Cerebellar cortex (tissue), 1 donor: ENCODE measurements around the gene C14orf119.
A peak's percentile ranks its signal among the peaks of the same experiment; 100 is the strongest.

ENCODE experiments used
- DNase-seq: peaks from one replicate; pipeline ENCODE4 v3.0.0-alpha.2; 2015; ENCODE audit warnings: low spot score

C14orf119 gene

DNA sequence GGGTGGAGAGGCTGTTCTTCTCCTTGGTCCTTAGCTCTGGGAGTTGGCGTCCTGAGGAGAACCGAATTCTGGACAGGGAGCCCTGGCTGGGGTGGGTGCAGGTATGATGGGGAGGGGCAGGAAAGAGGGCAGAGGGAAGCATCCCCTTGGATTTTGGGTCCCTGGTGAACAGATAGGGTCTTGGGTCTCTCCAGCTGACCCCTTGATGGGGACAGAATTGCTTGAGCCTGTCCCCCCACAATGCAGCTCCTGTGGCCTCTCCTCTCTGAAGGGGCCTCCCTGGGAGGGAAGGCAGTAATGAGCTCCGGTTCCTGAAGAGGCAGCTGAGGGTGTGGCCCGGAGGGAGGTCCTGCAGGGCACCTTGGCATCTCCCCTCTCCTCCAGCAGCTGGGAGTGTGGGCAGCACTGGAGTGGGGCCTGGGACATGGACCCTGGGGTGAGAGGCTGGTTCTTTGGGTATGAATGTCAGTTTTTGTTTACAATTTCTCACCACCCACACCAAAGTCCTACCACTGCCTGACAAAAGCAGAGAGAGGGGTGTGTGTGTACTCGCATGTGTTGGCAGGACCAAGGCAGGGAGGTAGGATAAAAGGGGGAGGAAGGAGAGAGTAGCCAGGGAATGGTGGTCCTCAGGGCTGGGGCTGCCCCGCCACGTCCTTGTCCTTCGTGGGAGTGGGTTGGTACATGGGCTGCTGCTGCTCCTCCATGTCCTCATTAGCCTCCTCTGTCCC is 31.4 kb downstream of the C14orf119 start:
- no peak for DNase-seq

DNA sequence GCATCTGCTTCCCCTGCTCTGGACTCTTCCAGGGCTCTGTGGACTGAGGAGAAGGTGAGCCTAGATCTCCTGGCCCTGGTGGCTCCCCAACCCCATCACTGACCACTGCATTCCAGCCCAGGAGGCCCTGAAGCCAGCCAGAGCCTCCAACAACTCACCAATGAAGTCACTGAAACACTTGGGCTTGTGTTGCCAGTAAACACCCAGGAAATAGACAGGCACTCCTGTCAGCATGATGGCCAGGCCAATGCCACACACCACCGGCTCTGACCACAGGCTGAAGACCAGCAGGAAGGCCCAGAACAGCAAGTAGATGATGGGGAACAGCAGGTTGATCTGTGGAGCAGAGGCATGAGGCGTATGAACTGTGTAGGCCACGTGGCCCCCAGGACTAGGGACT is 32.6 kb downstream of the C14orf119 start:
- no peak for DNase-seq

DNA sequence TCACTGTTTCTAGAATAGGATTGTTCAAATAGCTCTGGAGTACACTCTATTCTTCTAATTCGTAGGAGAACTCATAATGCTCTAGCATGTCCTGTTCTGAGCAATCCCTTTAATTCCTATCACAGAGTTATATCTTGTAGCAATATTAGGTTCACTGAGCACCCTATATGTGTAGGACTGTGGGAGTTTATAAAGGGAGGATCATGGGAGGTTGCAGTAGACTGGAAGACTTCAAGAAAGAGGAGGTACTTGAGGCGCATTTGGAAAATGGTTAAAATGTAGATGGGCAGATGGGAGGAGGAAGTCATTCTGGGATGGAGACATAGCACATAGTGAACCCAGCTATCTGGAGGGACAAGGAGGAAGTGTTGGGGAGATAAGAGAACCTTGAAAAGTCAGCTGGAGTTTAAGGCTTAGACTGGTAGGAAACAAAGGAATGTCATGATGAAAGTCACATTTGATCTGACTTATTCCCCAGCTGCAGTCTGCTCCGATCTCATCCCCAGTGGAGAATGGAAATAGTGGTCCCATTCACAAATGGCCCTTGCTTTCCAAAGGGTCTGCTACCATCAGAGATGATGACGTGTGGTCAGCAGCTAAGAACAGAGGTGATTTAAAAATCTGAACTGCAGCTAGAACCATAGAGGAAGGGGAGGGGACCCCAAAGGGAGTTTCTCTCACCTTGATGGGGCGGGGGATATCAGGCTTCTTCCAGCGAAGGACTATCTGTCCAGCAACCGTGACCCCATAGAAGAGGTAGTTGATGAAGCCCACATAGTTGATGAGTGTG is 33.9 kb downstream of the C14orf119 start:
- DNase-seq = no peak

DNA sequence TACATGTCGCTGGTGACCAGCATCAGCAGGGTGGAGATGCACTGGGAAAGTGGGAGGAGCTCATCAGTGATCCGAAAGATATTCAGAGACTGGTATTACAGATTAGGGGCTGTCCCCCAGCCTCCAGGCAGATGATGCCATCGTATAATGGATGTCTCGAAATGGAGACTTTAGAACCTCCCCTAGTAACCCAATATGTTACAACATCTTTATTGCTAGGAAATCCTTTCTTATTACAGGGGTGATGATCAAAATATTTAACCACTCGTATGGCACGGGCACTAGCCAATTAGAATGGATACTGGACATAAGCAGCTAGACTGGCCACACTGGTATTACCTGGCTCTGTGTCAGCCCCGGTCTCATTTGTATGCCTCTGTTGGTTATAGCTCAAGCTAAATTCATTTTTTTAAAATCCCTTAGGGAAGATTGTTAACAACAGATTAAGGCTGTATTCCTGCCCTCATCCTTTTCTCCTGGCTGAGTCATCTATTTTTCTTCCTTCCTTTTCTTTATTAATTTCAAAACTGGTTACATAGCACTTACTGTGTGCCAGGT is 34.5 kb downstream of the C14orf119 start:
- DNase-seq = no peak

DNA sequence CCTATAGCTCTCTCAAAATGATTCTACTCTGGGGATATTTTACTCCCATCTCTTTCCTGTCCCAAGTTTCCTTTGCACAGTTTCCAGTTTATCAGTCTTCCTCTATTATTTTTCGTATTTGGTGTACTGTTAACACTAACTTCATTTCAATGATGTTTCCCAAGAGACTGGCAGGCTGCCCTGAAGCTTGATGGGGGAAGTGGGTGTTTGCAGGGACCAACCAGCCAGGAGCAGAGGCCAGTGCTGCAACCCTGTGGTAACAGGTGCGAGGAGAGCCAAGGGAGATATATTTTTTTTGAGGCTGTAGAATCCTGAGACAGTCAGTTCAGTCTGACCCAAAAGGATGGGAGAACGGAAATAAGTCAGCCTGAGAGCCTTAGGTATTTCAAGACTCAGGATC is 35.6 kb downstream of the C14orf119 start:
- no peak for DNase-seq

DNA sequence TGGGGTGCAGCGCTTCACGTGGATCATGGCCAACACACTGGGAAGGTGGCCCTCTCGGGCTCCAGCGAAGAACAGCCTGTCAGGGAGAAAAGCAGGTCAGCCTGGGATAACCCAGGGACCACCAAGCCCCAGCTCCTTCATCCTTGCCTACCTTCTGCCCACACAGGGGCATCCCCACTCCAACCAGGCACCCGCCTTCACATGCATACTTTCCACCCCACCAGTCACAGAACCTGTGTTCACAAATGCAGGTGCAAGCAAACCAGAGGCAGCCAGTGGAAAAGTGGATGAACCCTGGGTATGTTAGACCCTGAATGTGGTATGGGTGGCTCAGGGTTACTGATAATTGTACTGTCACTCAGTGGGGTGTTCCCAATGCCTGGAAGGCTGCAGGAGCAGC is 36.2 kb downstream of the C14orf119 start:
- no peak for DNase-seq

DNA sequence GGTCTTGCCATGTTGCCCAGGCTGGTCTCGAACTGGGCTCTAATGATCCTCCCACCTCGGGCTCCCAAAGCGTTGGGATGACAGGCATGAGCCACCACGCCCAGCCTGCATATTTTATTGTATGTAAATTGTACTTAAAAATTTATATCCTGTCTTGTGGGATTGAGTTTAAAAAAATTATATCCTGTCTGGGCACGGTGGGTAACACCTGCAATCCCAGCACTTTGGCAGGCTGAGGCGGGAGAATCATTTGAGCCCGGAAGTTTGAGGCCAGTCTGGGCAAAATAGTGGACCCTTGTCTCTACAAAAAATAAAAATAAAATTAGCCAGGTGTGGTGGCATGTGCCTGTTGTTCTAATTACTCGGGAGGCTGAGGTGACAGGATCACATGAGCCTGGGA is 37.7 kb downstream of the C14orf119 start:
- DNase-seq = no peak

DNA sequence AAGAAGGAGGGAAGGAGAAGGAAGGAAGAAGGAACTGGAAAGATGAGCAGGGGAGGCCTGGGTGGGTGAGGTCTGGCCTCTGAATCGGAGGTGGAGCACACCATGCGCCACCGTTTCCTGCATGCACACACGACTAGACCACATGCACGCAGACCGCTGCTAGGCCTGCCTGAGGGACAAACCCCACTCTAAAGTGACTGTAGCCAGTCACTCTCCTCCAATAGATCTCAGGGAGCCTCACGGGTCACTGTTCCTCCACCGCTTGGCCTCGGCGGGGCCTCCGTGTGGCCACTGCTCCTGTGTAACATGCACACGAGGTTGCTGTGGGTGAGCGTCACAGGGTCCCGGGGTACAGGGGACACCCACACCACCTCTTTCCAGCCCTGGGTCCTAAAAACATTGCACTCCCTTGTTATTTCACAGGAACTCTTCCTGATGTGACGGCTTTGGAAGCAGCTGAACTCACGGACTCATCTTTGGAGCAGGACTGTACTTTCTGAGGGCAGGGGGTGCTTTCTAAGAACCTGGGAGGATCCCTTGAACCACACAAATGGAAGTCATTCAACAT is 41.3 kb downstream of the C14orf119 start:
- no peak for DNase-seq

DNA sequence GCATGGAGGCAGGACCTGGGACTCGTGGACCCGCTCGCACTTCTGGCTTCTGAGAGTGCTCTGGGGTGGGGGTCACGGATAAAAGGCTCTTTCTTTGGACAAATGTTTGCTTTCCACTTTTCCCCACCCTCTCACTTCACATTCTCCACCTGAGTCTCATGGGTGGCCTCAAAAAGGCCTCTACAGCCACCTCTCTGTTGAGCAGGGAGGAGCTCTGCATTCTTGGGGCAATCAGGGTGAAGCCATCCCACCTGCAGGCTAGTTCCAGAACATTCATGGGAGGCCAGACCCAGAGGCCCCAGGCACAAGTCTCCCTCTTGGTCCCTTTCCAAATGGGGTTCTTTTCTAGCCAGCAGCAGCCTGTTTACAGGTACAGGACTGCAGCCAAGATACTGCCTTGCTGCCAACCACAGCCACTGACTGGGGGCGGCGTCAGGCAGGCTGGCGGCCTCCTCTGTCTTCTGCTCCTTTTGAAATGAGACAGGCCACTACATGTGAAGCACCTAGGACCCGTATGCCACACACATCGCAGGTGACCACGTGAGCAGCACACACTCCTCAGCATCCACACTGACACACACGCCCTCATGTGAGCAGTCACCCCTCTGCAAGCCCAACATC is 42.0 kb downstream of the C14orf119 start:
- DNase-seq = peak; percentile 52

DNA sequence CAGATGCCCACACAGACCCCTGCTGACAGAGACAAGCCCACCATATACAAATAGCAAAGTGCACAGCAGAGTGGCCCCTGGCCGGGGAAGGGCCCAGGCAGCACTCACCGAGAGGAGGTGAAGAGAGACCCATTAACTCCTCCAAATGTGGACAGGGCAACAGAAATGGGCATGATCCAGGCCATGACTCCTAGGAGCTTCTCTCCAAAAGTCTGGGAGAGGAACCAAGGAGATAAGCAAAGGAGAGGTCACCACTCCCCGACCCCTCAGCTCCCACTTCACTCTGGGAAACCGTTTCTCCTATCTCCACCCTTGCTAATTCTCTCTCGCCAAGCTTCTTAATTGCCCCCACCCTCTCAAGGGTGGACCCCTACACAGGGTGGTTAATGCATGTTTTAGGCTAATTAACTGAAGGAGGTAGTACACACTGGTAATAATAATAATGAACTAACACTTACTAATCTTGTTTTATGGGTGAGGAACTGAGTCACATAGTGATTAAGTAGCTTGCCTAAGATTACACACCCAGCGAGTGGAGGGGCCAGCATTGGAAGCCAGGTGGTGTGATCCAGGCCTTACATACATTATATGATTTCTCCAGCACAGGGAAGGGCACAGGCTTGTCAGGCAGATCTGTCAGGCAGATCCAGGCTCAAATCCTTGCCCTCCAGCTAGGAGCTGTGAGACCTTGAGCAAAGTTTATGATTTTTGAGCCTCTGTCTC is 42.7 kb downstream of the C14orf119 start:
- DNase-seq = no peak

DNA sequence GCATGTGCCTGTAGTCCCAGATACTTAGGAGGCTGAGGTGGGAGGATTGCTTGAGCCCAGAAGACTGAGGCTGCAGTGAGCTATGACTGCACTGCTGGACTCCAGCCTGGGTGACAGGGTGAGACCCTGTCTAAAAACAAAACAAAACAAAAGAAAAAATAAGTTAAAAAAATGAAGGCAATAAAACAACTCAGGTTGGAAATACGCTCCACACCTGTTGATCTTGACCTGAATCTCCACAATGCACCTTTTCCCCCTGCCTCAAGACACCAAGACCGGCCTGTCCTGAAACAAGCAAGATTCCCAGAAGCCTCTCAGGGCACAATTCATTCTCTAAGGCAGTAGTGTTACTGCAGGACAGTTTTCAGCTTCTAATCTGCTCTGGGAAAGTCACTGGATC is 44.6 kb downstream of the C14orf119 start:
- no peak for DNase-seq

DNA sequence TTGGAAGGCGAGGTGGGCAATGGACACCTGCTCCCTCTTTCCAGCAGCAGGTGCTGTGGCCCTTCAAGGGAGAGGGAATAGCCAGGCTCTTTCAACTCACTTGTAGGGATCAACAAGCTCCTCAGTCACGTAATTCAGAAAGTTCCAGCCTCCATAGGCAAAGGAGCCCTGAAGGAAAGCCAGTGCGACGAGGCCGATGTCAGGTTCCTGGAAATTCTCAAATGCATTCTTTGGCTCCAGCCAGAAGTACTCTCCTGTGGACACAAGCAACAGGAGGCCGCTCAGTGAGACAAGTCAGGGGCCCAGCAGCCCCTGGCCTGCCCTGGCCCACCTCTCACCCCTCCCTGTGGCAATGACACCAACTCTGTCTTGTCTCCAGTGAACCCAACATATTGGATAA is 45.1 kb downstream of the C14orf119 start:
- no peak for DNase-seq

DNA sequence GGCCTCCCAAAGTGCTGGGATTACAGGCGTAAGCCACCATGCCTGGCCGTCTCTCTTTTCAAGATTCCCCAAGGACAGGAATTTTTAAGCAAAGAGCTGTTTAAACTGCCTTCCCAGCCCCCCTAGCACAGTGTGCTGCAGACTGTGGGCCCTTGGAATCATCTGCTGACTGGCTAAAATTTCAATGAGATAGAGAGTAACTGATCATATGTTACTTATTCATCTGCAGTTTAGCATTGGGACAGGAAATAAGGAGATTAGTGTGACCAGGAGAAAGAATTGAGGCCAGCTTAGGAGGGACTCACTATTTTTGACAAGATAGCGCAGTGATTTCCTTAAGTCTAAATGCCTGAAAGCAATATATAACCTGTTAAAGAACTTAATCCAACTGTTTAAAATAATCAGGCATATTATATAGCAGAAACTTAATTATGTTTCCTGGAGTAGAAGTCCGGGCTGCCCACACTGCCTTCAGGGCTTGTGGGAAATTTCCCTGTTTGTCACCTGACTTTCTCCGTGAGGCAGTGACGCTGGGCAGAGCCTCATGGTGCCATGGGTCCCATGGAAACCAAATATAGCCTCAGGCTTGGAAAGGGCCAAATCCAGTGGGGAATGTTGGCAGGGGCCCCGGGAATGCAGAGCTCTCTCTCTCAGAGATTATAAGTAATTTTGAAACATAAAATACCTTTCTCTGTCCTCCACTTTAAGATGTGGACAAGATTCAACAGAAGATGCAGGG is 46.6 kb downstream of the C14orf119 start:
- no peak for DNase-seq

DNA sequence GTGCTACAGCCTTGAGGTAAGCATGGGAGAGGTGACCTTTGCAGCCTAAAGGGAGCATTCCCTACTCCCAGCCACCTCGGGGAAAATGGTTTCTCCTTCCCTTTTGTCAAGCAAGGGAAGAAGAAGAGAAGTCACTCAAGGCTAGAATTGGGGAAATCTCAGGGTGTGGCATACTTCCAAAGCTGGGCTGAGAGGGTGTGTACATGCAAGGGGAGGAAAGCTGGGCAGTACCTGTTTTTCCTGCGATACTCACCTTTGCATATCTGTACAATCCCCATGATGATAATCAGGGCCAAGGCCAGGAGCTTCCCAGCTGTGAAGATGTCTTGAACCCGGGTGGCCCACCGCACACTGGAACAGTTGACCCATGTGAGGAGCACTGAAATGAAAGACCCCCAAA is 47.5 kb downstream of the C14orf119 start:
- no peak for DNase-seq

DNA sequence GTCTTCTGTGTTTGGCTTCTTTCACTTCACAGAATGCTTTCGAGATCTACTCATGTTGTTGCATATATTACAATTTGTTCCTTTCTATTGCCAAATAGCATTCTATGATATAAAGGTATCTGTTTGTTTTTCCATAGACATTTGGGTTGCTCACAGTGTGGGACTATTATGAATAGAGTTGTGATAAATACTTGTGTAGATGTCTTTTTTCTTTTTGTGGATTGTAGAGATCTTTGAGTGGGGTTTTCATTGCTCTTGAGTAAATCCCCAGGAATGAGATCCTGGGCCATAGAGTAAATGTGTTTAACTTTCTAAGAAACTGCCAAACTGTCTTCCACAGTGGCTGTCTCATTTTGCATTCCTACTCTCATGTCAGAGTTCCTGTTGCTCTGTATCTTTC is 48.6 kb downstream of the C14orf119 start:
- no peak for DNase-seq

DNA sequence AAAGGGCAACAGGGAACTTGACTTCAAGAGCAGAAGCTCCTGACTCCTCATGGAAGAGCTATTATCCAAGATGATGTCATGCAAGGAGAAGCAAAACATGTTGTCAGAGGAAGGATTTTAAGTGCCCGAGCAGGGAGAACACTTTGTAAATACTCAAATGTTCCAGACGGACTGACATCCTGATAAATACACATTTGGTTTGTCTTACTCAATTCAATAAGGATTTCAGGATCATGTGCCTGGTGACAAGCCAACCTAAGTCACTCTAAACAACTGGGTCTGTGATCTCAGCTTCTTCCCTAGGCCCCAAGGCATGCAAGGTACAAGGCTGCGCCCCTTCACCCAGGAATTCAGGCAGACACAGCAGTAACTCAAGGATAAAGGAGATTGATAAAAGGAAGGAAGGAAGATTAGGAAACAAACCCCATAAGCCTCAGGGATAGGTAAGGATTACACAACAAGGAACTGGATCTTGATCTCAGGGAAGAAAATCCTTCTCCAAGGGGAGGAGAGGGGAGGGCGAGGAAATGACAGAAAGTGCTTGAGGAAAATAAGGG is 50.6 kb downstream of the C14orf119 start:
- DNase-seq = no peak

DNA sequence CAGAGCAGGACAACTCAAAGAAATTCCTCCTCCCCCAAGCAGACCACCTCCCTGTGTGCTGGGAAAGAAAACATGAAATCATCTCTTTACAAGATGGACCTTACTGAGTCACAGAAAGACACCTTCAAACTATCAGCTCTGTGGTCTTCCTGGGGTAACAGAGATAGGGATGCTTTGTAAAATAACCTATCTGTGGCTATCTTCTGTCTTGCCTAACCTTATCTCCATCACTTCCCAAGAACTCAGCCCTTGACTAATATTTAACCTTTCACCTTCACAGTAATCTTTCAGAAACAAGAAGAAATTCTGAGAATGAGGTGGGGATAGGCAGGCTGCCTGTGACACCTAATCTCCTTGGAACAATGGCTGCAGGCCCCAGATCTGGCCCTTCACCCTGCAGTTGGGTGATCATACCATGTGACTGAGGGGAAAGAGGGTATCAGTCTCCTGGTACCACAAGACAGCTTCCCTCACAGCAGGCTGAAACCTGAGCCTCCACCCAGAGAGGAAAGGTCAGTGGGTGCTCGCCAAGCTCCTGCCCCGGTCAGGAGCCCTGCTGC is 51.1 kb downstream of the C14orf119 start:
- no peak for DNase-seq

DNA sequence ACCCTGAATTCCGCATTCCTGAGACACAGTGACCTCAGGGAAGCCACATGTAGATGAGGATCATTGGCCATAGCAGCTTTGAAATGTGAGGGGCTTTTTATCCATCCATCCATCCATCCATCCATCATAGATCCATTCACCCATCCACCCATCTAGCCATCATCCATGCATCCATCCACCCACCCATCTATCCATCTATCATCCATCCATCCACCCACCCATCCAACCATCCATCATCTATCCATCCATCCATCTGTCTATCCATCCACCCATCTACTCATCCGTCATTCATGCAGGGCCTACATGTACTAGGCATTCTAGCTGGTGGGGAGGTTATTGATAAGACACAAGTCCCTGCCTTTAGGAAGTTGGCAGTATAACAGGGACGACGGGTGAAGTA is 51.7 kb downstream of the C14orf119 start:
- no peak for DNase-seq

DNA sequence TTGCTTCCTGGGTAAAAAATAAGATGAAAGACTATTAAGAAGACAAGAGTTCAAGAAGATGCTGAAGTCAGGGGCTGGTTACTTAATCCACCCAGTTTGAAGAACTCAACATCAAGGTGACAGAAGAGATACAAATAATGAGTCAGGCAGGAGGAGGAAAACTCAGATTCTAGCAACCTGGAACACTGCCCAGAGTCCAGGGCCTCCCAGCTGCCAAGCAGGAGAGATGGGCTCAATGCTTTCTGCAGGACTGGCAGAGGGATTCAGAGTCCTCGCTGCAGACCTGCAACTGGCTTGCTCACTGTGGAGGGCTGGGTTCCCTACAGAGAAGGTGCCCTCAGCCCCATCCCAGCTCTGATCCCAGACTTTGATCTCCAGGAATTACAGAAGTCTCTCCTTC is 52.4 kb downstream of the C14orf119 start:
- DNase-seq = peak; percentile 78

DNA sequence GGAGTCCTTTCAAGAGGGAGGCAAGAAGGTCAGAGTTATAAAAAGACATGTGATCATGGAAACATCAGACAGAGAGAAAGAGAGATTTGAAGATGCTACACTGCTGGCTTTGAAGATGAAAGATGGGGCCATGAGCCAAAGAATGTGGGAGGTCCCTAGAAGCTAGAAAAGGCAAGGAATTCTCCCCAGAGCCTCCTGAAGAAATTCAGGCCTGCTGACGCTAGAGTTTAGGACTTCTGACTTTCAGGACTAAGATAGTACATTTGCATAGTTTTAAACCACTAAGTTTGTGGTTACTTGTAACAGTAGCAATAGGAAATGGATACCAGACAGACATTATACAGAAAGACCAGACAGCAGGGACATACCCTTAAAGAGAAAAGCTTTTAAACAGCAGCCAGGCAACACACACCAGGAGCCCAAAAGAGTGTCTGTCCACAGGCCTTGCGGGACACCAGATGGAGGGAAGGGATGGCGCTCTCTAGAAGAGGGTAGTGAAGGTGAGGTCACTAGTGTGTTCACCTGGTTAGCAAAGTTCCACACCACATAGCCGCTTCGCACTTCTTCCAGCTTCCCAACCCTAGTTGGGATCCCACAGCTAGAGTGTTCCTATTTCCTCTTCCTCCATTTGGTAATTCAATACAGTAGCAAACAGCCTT is 53.4 kb downstream of the C14orf119 start:
- DNase-seq = no peak
